Gastrocnemius medialis (tissue), 4 donors: ENCODE measurements around the gene ICAM5. TPM values are rescaled to one million over a fixed set of nuclear protein-coding genes. Genes with fewer than 3 reads are reported as not detected.

Experiments used
- ATAC-seq, 2 donors: fragments of 150-250 bp; one replicate each; pipeline ENCODE4 v1.9.1; 2016
- DNase-seq, 2 donors: peaks; one replicate each; pipeline ENCODE4 v3.0.0-alpha.2; 2019
- H3K27ac ChIP-seq, 4 donors: fragments of 200-600 bp; sonication (generic); 1 replicate in 1 of 4; 2 replicates in 3 of 4; pipeline ENCODE4 v1.5.1; 2016 to 2018; ENCODE audit warnings: mild to moderate bottlenecking in 2 of 4, moderate library complexity in 1 of 4
- H3K27me3 ChIP-seq, 3 donors: fragments of 200-600 bp; sonication (generic) in 2 of 3; 1 replicate in 1 of 3; 2 replicates in 2 of 3; pipeline versions ENCODE4 v1.5.1 to v1.6.0; 2016 to 2019; ENCODE audit warnings: mild to moderate bottlenecking in 1 of 3, moderate library complexity in 1 of 3
- H3K36me3 ChIP-seq, 2 donors: fragments of 200-600 bp; sonication (generic) in 1 of 2; one replicate each; pipeline ENCODE4 v1.5.1; 2017 to 2018
- H3K4me1 ChIP-seq, 2 donors: fragments of 200-600 bp; sonication (generic) in 1 of 2; one replicate each; pipeline ENCODE4 v1.5.1; 2016 to 2017; ENCODE audit warnings: mild to moderate bottlenecking in 2 of 2
- H3K4me3 ChIP-seq, 4 donors: fragments of 200-600 bp; sonication (generic) in 3 of 4; 1 replicate in 1 of 4; 2 replicates in 3 of 4; pipeline ENCODE4 v1.5.1; 2016 to 2019; ENCODE audit warnings: mild to moderate bottlenecking in 2 of 4
- H3K9me3 ChIP-seq, 3 donors: fragments of 200-600 bp; sonication (generic) in 2 of 3; 1 replicate in 1 of 3; 2 replicates in 2 of 3; pipeline ENCODE4 v1.5.1; 2016 to 2019
- CTCF ChIP-seq, 5 experiments: fragments of 450-650 bp in 3 of 5; fragments of 200-600 bp in 2 of 5; sonication (generic) in 2 of 5; IDR thresholded peaks in 4 of 5; conservative IDR thresholded peaks in 1 of 5; 1 replicate in 4 of 5; 2 replicates in 1 of 5; pipeline ENCODE4 v1.5.1; 2016 to 2019; ENCODE audit warnings: antibody characterized with exemption in 5 of 5, mild to moderate bottlenecking in 3 of 5, moderate library complexity in 3 of 5
- POLR2A ChIP-seq, 2 donors: fragments of 450-650 bp; IDR thresholded peaks; one replicate each; pipeline ENCODE4 v1.6.1; 2017; ENCODE audit warnings: antibody characterized with exemption in 2 of 2, mild to moderate bottlenecking in 2 of 2, moderate library complexity in 2 of 2
- in situ Hi-C, 4 donors: fragments of 200-750 bp; cut with MboI; loops; one replicate each; pipeline versions ENCODE4 v1.15.0 to v1.8.0; 2017; ENCODE audit warnings: low sequenced_read_pairs in 4 of 4
- intact Hi-C: fragments of 100-400 bp; cut with DNase I; formaldehyde crosslinking; loops from one replicate; pipeline ENCODE4 v1.15.1; 2023; ENCODE audit warnings: low total_unique reads
- total RNA-seq, 4 donors: library from RNA; depleted of rRNA; stranded (reverse); fragments of >200 nt; gene quantifications; one replicate each; pipeline versions ENCODE4 v1.1.0 to v1.2.3, GENCODE V29; 2016

The ICAM5 gene
- total RNA-seq, 4 donors from 2014 or later, result not detected

GRCh38 chr19:10317857-10318462 is 28.2 kb downstream of the ICAM5 start:
- H3K4me1 ChIP-seq, result peaks cover 8 to 12% of the 10 kb centered on the region in 2 donors
- no peak for DNase-seq
- H3K9me3 ChIP-seq, result no peaks in the 10 kb centered on the region
- TF ChIP-seq CTCF (IDR thresholded peaks at IDR 0.05 in 4 of 5, conservative IDR thresholded peaks at IDR 0.05 in 1 of 5), result no peak
- no peaks in the 10 kb centered on the region for H3K27me3 ChIP-seq
- no peak overlapping the region for H3K27ac ChIP-seq
- intact Hi-C loops (no loop called here), in situ Hi-C loops (no loop called here)
- peaks cover 0 to 65% of the 10 kb centered on the region in 2 donors for H3K36me3 ChIP-seq
- H3K4me3 ChIP-seq, result no peak overlapping the region
- ATAC-seq, result no peak

- no peak overlapping the region for H3K27ac ChIP-seq
- no peak for DNase-seq
- no peak for ATAC-seq
- H3K9me3 ChIP-seq, result no peaks in the 10 kb centered on the region
- peaks cover 0 to 74% of the 10 kb centered on the region in 2 donors for H3K36me3 ChIP-seq
- TF ChIP-seq CTCF (IDR thresholded peaks at IDR 0.05 in 4 of 5, conservative IDR thresholded peaks at IDR 0.05 in 1 of 5) (no peak), POLR2A (IDR thresholded peaks at IDR 0.05) (no peak)
- H3K4me3 ChIP-seq, result no peak overlapping the region
- intact Hi-C loops (no loop called here), in situ Hi-C loops (no loop called here)
- H3K27me3 ChIP-seq, result no peaks in the 10 kb centered on the region
- peaks cover 8 to 12% of the 10 kb centered on the region in 2 donors for H3K4me1 ChIP-seq
These were observed 29.3 kb downstream of the ICAM5 start for GRCh38 chr19:10318807-10319682.

- ATAC-seq (no peak), DNase-seq (no peak)
- intact Hi-C loops (no loop called here), in situ Hi-C loops (no loop called here)
- TF ChIP-seq CTCF (IDR thresholded peaks at IDR 0.05 in 4 of 5, conservative IDR thresholded peaks at IDR 0.05 in 1 of 5) (no peak), POLR2A (IDR thresholded peaks at IDR 0.05) (no peak)
- Histone ChIP-seq H3K4me3 (no peak overlapping the region), H3K27me3 (no peaks in the 10 kb centered on the region), H3K9me3 (no peaks in the 10 kb centered on the region), H3K4me1 (peaks cover 4% of the 10 kb centered on the region in 2 donors), H3K36me3 (peaks cover 0 to 91% of the 10 kb centered on the region in 2 donors), H3K27ac (no peak overlapping the region)
These were observed 31.1 kb downstream of the ICAM5 start for GRCh38 chr19:10320602-10321416.

DNA sequence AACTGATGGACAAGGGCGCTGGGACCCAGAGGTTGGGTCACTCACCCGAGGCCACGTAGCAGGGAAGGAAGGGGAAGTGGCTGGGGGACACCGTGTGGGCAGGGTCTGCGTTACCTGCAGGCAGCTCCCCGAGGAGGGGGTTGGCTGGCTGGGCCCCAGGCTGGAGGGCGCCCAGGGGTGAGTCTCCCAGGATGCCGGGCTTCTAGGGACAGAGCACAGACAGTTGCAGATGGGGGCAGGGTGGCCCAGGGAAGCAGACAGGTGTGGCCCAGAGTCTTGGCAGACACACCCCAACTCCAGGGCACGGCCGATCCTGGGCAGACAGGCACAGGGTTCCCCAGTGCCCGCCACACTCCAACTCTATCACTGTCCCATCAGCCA is 31.7 kb downstream of the ICAM5 start:
- no peak overlapping the region for H3K27ac ChIP-seq
- intact Hi-C loops, result no loop called here
- H3K27me3 ChIP-seq, result no peaks in the 10 kb centered on the region
- H3K4me3 ChIP-seq, result no peak overlapping the region
- TF ChIP-seq POLR2A (IDR thresholded peaks at IDR 0.05) (no peak), CTCF (IDR thresholded peaks at IDR 0.05 in 4 of 5, conservative IDR thresholded peaks at IDR 0.05 in 1 of 5) (no peak)
- H3K9me3 ChIP-seq, result no peaks in the 10 kb centered on the region
- ATAC-seq (no peak), DNase-seq (no peak)
- peaks cover 0 to 97% of the 10 kb centered on the region in 2 donors for H3K36me3 ChIP-seq
- in situ Hi-C loops, result no loop called here
- no peaks in the 10 kb centered on the region for H3K4me1 ChIP-seq
